AG04449 (cell line): ENCODE measurements around the gene TMEM117.

Experiments used
- CTCF ChIA-PET: fragments of 350-600 bp; formaldehyde crosslinking; extraction: SDS; loops from one replicate; lab custom pipeline; 2021; ENCODE audit warnings: antibody characterized with exemption; lab: Yijun Ruan, JAX
- POLR2A ChIA-PET: fragments of 400-600, 350-600 bp; formaldehyde crosslinking; extraction: SDS; loops from one replicate; lab custom pipeline; 2020; ENCODE audit warnings: antibody characterized with exemption, inconsistent platforms; lab: Yijun Ruan, JAX
- DNase-seq: peaks from one replicate; pipeline ENCODE4 v3.0.0-alpha.2; 2010; ENCODE audit warnings: low read depth, low spot score
- H3K4me3 ChIP-seq: 2 replicates; pipeline ENCODE4 v1.5.1; 2011; ENCODE audit warnings: low read depth, mild to moderate bottlenecking, control low read depth, low read length
- CTCF ChIP-seq: IDR thresholded peaks from one replicate; pipeline ENCODE4 v1.5.1; 2011; ENCODE audit warnings: mild to moderate bottlenecking, moderate library complexity, low read length, control low read depth, inconsistent platforms; ENCODE audit not compliant: insufficient read depth; ENCODE audit errors: missing control alignments

The TMEM117 gene

GRCh38 chr12:43884683-43885410 lies 49.0 kb downstream of the TMEM117 start:
- no peak overlapping the region for H3K4me3 ChIP-seq
- ChIA-PET CTCF (interaction anchor here (1.4 to 5.3 kb wide), 6 partner anchors 10 to 441 kb away, joined by 3 to 66 read pairs (median 24); no protein-coding TSS in a partner anchor), POLR2A (no interaction called here)
- DNase-seq, result no peak
- TF ChIP-seq CTCF, result no peak

GRCh38 chr12:43887397-43887796 lies 51.5 kb downstream of the TMEM117 start:
- DNase-seq, result no peak
- CTCF ChIA-PET, result no interaction called here
- TF ChIP-seq CTCF, result no peak
- no peak overlapping the region for H3K4me3 ChIP-seq
- POLR2A ChIA-PET, result no interaction called here

- POLR2A ChIA-PET, result no interaction called here
- TF ChIP-seq CTCF, result no peak
- CTCF ChIA-PET, result interaction anchor here (2.4 kb wide), 1 partner anchor 9 kb away, joined by 15 read pairs; no protein-coding TSS in a partner anchor
- H3K4me3 ChIP-seq, result no peak overlapping the region
- no peak for DNase-seq
These were observed 56.1 kb downstream of the TMEM117 start for GRCh38 chr12:43891856-43892574.

GRCh38 chr12:43893670-43894069 lies 57.8 kb downstream of the TMEM117 start:
- TF ChIP-seq CTCF, result no peak
- no peak for DNase-seq
- ChIA-PET POLR2A (no interaction called here), CTCF (interaction anchor here (1.2 to 1.6 kb wide), 2 partner anchors 9 to 11 kb away, joined by 4 to 8 read pairs; no protein-coding TSS in a partner anchor)
- H3K4me3 ChIP-seq, result no peak overlapping the region

GRCh38 chr12:43895580-43896206 lies 59.8 kb downstream of the TMEM117 start:
- TF ChIP-seq CTCF, result no peak
- ChIA-PET POLR2A (no interaction called here), CTCF (no interaction called here)
- DNase-seq, result no peak
- no peak overlapping the region for H3K4me3 ChIP-seq

GRCh38 chr12:43896496-43896895 lies 60.6 kb downstream of the TMEM117 start:
- DNase-seq, result no peak
- no peak for TF ChIP-seq CTCF
- ChIA-PET POLR2A (no interaction called here), CTCF (interaction anchor here (0.7 kb wide), 1 partner anchor 31 kb away, joined by 3 read pairs; no protein-coding TSS in a partner anchor)
- H3K4me3 ChIP-seq, result no peak overlapping the region
